GM19043 (cell line): Measurements from ENCODE around the gene PARD6A.

ENCODE experiments used
- ATAC-seq: cut with Tn5 transposase; IDR thresholded peaks from one replicate; pipeline ENCODE4 v1.9.1; 2021; ENCODE audit warnings: low read depth; ENCODE audit not compliant: unreplicated experiment

Gene PARD6A

DNA sequence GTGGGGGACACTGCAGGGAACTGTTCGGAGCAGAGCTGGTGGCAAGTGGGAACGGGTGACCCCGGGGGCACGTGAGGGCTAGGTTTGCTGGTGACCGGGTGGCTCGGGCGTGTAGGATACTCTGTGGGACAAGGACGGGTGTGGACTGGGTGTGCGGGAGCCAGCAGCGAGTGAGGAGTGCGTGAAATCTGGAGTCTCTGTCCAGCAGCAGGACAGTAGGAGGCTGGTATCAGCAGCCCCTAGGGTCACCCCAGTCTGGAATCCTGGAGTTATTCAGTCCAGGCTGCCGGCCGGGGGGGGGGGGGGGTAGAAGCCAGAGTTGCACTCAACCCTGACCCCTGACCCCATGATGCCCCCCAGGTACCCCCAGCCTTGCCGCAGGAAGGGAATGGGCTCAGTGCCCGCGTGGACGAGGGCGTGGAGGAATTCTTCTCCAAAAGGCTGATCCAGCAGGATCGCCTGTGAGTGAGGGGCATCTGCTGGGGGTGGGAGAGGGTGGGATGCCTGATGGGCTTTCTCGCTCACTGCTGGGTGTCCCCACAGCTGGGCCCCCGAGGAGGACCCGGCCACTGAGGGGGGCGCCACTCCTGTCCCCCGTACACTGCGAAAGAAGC is 6.9 kb upstream of the PARD6A start:
- ATAC-seq: no peak

GRCh38 chr16:67654403-67654911 is 6.3 kb upstream of the PARD6A start:
- ATAC-seq: no peak

DNA sequence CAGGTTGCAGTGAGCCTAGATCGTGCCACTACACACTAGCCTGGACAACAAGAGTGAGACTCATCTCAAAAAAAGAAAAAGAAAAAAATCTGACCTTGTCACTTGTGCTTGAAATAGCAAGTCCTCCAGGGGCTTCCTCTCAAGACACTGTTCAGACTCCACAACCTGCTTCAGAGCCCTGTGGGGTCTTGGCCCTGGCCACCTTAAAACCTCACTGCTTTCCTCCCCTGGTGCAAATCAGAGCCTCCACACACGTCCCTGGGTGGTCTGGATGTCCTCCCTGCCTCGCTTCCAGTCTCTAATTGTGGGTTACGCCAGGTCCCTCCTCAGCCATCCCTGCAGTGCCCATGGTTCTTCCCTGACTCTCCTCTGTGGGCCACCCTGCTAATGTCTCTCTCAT is 5.4 kb upstream of the PARD6A start:
- ATAC-seq: no peak

DNA sequence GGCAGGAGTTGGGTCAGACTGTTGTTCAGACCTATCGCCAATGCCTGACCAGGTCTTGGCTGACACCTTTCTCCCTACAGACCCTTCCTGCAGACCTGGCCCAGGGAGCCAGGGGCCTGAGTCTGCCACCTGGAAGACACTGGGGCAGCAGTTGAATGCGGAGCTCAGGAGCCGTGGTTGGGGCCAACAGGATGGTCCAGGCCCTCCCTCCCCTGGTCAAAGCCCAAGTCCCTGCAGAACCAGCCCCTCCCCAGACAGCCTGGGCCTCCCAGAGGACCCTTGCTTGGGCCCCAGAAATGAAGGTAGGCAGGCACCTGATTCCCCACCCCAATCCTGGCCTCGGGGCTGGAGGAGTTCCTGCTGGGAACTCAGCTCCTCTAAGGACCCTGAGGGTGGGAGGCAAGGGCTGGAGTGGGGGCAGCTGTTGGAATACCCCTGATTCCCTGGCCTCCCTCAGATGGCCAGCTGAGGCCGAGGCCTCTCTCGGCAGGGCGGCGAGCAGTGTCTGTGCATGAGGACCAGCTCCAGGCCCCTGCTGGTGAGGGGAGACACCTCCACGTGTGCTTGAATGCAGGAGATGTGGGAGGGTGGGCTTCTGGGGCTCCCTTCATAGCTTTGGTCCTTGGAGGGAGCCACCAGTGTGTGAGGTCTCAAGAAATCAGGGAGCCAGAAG is 4.3 kb upstream of the PARD6A start:
- no peak for ATAC-seq

DNA sequence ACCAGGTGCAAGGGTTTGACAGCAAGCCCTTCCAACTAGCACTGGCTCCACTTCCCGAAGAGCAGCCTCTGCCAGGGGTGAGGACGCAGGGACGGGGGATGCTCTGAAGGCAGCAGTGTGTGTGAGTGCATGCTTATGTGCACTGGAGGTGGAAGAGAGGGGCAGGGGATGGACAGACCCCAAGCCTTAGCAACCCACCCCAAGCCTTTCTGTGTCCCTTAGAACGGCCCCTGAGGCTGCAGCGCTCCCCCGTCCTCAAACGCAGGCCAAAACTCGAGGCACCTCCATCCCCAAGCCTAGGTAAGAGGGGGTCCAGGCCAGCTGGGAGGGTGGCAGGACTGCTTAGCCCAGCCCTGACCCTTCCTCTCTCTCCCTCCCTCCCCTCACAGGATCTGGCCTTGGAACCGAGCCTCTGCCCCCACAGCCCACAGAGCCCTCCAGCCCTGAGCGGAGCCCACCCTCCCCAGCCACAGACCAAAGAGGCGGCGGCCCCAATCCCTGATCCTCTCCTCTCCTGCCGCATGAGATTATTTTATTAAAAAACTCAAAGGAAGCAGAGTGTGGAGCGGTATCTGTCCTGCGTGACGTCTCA is 3.6 kb upstream of the PARD6A start:
- no peak for ATAC-seq

GRCh38 chr16:67657751-67658518 is 2.8 kb upstream of the PARD6A start:
- no peak for ATAC-seq

- ATAC-seq: no peak
Measured at GRCh38 chr16:67658849-67659674, 1.7 kb upstream of the PARD6A start.

DNA sequence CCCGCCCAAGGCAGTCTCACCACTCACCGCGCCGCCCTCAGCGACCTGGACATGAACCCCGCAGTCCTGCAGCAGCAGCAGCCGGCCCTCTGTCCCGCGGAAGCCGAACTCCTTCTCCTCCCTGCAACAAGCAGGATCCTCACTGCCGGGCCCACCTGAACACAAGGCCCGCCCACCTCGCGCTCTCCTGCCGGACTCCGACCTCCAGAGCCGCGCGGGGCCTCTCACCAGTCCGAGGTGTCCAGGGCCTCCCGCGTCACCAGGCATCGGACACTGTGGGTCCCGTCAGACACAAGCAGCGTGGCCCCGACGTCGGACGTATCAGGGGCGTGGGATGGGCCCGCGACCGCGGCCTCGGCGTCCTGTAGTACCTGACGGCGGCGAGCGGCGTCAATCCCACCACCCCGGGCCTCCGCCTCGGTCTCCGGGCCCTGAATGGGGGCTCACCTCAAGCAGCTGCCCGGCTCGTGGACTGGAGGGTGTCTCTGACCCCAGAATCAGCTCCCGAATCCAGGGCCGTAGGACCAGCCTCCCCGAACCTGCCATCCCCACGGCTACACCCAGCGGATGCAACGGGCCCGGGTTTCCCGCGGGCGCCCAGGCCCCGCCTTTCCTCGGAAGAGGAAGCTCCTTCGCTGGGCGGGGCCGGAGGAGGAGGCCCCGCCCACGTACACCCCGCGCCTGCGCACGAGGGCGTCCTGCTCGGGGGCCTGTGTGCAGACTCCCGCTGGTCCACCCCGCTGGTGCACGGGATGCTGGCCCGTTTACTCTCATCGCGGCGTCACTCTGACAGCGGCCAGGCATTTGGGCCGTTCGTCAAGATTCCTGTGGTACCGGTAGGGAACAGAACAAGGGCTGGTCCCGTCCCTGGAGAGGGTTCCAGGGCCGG is 841 bp upstream of the PARD6A start, which contains the start of gene ACD:
Gene ACD, minus strand, starts transcription at position 586 of the 889 bp plus-strand sequence. Its CDS starts 40 bp downstream, at position 546.
- ATAC-seq: peak; percentile 30

GRCh38 chr16:67661101-67661761 is 471 bp downstream of the PARD6A start:
- ATAC-seq: no peak

GRCh38 chr16:67661886-67662652 is 1.3 kb downstream of the PARD6A start:
- no peak for ATAC-seq

DNA sequence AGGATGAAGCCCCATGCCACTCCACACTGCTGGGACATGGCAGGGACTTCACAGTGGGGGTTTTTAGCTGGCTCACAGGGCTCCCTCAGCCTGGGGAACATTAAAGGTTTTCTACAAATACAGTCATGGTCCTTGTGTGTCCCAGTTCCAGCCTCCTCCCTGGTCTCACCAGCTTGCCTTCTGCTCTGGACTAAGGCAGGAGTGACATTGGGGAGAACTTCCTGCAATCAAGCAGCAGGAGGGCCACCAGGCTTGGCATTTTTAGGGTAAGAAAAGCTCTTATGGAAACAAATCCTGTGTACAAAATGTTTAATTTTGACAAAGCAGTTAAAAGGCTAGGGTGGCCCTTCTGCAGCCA is 1.9 kb downstream of the PARD6A start:
- no peak for ATAC-seq

DNA sequence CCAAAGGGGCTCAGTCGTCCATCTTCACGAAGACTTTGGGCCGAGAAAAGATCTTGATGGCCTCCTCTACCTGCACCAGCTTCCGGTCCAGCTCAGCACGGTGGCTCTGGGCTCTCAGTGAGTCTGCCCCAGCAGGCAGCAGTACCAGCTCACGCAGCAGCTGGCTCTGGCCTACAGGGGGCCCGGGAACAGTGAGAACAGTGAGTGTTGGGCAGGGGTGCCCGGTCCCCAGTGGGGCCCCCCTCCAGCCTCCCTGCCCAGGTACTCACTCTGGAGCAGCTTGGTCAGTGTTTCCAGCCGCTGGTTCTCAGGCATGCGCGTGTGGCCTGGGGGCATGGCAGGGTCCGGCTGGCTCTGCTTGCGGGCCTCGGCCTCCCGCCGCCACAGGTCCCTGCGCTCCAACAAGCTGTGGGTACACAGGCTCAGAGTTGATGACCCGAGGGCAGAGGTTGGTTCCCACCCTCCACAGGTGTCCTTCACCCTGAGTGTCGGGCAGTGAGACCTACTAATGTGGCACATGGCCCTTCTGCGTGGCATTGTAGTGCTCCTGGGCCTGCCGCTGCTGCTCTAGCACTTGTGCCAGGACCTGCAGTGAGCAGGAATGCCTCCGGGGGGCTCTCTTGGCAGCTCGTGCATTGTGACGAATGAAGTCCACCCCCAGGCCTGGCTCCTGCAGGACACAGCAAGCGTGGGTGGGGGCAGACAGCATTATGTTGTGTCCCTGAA is 2.6 kb downstream of the PARD6A start:
- no peak for ATAC-seq

GRCh38 chr16:67663877-67664222 is 3.1 kb downstream of the PARD6A start:
- ATAC-seq: no peak

DNA sequence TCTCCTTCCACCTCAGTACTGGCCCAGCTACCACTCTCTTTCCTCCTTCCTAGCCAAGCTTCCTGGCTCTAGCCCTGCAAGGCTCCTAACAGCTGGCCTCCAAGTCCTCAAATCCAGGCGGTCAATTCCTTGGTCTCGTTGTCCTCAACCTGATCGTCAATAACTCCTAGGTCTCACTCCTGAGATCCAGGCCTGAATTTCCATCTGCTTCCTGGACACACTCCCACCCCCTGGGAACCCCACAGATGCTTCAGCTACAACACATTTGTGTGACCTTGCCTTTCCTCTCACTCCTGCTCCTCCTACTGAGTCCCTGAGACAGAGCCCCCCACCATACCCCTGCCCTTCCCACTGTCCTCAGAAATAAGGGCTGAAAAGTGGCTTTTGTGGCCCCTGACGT is 3.5 kb downstream of the PARD6A start:
- no peak for ATAC-seq

DNA sequence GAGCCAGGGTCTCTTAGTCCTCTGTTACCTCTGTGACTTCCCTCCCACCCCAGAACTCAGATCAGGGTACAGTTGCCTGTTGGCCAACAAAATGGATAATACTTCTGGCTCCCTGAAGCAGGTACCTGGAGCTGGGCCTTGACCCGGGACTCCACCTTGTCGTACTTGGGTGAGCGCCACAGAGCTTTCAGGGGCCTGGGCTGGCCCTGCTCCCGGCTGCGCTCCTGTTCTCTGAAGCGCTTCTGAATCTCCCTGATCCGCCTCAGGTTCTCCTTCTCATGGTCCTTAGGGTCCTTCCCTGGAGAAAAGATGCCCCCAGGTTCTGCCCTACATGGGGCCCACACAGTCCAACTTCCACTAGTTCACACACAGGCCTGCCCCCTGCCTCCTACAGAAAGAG is 4.1 kb downstream of the PARD6A start:
- ATAC-seq: no peak

GRCh38 chr16:67665598-67665997 is 4.8 kb downstream of the PARD6A start:
- no peak for ATAC-seq

DNA sequence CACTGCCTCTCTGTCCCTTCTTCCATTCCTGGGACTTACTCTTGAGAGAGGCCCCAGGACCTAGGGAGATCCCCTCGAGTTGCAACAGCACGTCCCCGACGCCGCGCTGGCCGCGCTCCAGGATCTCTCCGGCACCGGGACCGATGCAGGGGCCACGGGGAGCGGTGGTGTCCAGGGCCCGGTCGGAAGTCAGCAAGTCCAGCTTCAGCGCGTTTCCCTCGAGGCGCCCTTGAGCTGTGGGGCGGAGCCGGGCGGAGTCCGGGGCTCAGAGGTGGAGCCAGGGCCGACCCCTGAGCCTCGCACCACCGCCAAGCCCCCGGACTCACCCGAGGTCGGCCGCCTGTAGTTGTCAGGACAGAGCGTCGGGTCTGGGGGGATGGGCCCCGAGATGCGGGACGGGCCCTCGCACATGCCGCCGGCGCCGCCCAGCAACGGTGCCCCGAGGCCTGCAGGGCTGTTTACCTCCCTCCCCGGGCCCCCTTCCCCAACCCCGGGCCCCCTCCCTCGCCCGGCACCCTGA is 5.3 kb downstream of the PARD6A start:
- no peak for ATAC-seq
